Measurements from ENCODE around the gene KIAA0753.

KIAA0753 gene

DNA sequence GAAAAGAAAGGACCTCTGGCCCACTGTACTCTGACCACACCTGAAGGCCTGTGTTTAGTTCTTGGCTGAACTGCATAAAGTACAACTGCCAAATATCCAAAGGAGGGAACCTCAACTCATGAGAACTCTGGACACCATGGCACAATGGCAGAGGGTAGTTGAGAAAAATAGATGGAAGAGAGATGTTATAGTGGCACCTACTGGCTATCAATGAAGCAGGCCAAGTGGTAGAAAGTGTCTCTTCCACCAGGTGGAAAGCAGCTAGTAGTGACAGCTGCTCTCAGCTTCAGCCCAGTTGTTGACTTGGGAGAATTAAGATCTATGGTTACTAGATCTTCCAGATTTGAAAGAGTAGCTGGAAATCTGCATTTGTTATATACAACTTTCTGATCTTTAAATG is 7.7 kb upstream of the KIAA0753 start:
- peaks cover 87% of the 10 kb centered on the region for H3K79me2 ChIP-seq (ENCODE audit: control insufficient read depth, low read length)
- peaks cover 7% of the 10 kb centered on the region; the same call in 1 of the 2 replicates for H4K20me1 ChIP-seq (ENCODE audit: control insufficient read depth, insufficient read depth, low read depth, low read length)

DNA sequence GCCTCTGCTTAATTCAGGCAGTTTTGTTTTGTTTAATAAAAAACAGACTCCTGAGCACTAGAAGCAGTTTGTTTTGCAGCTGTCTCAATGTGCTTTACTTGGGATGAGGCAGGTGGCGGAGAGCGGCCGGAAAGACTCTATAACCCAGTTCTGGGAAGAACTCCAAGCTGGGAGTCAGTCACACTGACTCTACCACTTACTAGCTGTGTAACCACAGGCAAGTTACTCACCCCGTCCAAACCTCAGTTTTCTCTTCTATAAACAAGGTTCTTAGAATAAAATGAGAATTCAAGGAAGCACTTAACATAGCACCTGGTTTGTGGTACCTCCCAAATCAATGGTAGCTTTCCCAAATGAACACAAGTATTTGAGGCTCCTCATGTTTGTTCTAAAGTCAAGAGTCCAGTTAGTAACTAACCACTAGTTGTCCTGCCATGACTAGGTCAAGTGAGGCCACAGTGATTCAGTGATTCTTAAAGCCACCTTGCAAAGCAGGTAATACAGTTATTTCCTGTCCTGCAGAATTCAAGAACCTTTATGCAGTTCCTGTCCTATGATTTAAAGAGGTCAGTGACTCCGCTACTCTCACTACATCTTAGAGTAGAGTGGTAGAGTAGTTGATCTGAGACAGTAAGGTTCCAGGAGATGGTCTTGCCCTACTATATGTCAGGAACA is 3.1 kb upstream of the KIAA0753 start:
- no peak for TF ChIP-seq EZH2phosphoT487 (IDR thresholded peaks at IDR 0.05; ENCODE audit: borderline replicate concordance, low read length)
- TF ChIP-seq, protein P1, sequence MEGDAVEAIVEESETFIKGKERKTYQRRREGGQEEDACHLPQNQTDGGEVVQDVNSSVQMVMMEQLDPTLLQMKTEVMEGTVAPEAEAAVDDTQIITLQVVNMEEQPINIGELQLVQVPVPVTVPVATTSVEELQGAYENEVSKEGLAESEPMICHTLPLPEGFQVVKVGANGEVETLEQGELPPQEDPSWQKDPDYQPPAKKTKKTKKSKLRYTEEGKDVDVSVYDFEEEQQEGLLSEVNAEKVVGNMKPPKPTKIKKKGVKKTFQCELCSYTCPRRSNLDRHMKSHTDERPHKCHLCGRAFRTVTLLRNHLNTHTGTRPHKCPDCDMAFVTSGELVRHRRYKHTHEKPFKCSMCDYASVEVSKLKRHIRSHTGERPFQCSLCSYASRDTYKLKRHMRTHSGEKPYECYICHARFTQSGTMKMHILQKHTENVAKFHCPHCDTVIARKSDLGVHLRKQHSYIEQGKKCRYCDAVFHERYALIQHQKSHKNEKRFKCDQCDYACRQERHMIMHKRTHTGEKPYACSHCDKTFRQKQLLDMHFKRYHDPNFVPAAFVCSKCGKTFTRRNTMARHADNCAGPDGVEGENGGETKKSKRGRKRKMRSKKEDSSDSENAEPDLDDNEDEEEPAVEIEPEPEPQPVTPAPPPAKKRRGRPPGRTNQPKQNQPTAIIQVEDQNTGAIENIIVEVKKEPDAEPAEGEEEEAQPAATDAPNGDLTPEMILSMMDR (IDR thresholded peaks at IDR 0.05; ENCODE audit: low read depth, low read length, poor library complexity, severe bottlenecking), result no peak
- Histone ChIP-seq H3K27me3 (ENCODE audit: control insufficient read depth, low read length) (no peaks in the 10 kb centered on the region), H3K4me3 (ENCODE audit: low read length) (no peak overlapping the region), H3K79me2 (ENCODE audit: control insufficient read depth, low read length) (peaks cover 95% of the 10 kb centered on the region), H3K36me3 (ENCODE audit: control insufficient read depth, low read length) (peaks cover 76% of the 10 kb centered on the region), H4K20me1 (ENCODE audit: control insufficient read depth, insufficient read depth, low read depth, low read length) (peaks cover 13% of the 10 kb centered on the region; the same call in 1 of the 2 replicates), H3F3A (ENCODE audit: control insufficient read depth, insufficient read depth) (peaks cover 12% of the 10 kb centered on the region; the same call in 1 of the 2 replicates), H3K9me2 (replicated peaks; ENCODE audit: control insufficient read depth, low read length) (no peaks in the 10 kb centered on the region), H3K27ac (ENCODE audit: low read depth, low read length) (no peak overlapping the region), H3K4me1 (ENCODE audit: control insufficient read depth, low read length) (peaks cover 45% of the 10 kb centered on the region), H3K4me2 (ENCODE audit: low read length) (no peak overlapping the region), H3K9me3 (ENCODE audit: control insufficient read depth, insufficient read depth, low read length) (no peaks in the 10 kb centered on the region)

More for the DNA sequence above, 7.7 kb upstream of the KIAA0753 start:
- no peak for TF ChIP-seq EZH2phosphoT487 (IDR thresholded peaks at IDR 0.05; ENCODE audit: borderline replicate concordance, low read length)
- TF ChIP-seq, protein P1 (IDR thresholded peaks at IDR 0.05; ENCODE audit: low read depth, low read length, poor library complexity, severe bottlenecking), result peak; percentile 60
- Histone ChIP-seq H3K9me2 (replicated peaks; ENCODE audit: control insufficient read depth, low read length) (no peaks in the 10 kb centered on the region), H3K27me3 (ENCODE audit: control insufficient read depth, low read length) (no peaks in the 10 kb centered on the region), H3K9me3 (ENCODE audit: control insufficient read depth, insufficient read depth, low read length) (no peaks in the 10 kb centered on the region), H3K4me3 (ENCODE audit: low read length) (no peak overlapping the region), H3K36me3 (ENCODE audit: control insufficient read depth, low read length) (peaks cover 75% of the 10 kb centered on the region), H3K27ac (ENCODE audit: low read depth, low read length) (no peak overlapping the region), H3F3A (ENCODE audit: control insufficient read depth, insufficient read depth) (peaks cover 15% of the 10 kb centered on the region), H3K4me1 (ENCODE audit: control insufficient read depth, low read length) (peaks cover 52% of the 10 kb centered on the region), H3K4me2 (ENCODE audit: low read length) (peak overlapping the region; percentile 3)

DNA sequence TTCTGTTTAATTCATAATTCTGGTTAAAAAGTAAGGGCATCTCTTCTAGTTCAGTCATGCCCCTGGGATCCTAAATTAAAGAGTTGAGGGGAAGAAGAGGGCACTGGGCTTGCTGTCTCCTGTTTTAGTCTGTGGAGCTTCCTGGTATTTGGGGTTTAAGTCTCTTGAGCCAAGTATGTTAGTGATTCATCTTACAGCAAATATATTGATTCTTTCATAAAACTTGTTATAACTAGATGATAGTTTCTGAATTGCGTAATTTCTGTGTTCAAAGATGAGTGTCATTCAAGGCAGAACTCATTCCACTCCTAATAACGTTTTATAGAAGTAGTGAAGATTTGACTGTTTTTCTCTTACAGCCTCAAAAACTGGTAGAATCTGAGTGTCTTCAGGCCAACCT is 2.1 kb upstream of the KIAA0753 start:
- Histone ChIP-seq H3K79me2 (ENCODE audit: control insufficient read depth, low read length) (peaks cover 92% of the 10 kb centered on the region), H3K9me3 (ENCODE audit: control insufficient read depth, insufficient read depth, low read length) (no peaks in the 10 kb centered on the region), H3K4me3 (ENCODE audit: low read length) (peak overlapping the region; percentile 98), H3K4me2 (ENCODE audit: low read length) (peak overlapping the region; percentile 91), H3F3A (ENCODE audit: control insufficient read depth, insufficient read depth) (peaks cover 12% of the 10 kb centered on the region; the same call in 1 of the 2 replicates), H4K20me1 (ENCODE audit: control insufficient read depth, insufficient read depth, low read depth, low read length) (peaks cover 10% of the 10 kb centered on the region; the same call in 1 of the 2 replicates), H3K36me3 (ENCODE audit: control insufficient read depth, low read length) (peaks cover 66% of the 10 kb centered on the region), H3K27me3 (ENCODE audit: control insufficient read depth, low read length) (no peaks in the 10 kb centered on the region), H3K4me1 (ENCODE audit: control insufficient read depth, low read length) (peaks cover 35% of the 10 kb centered on the region), H3K9me2 (replicated peaks; ENCODE audit: control insufficient read depth, low read length) (no peaks in the 10 kb centered on the region), H3K27ac (ENCODE audit: low read depth, low read length) (no peak overlapping the region)
- TF ChIP-seq, protein P1 (IDR thresholded peaks at IDR 0.05; ENCODE audit: low read depth, low read length, poor library complexity, severe bottlenecking), result no peak
- no peak for TF ChIP-seq EZH2phosphoT487 (IDR thresholded peaks at IDR 0.05; ENCODE audit: borderline replicate concordance, low read length)
